HL-60 (cell line): ENCODE measurements around the gene EPN3.

Experiments
- CTCF ChIP-seq: IDR thresholded peaks from one replicate; pipeline ENCODE4 v1.5.1; 2011; ENCODE audit warnings: low read length, control low read depth, inconsistent platforms; ENCODE audit not compliant: insufficient read depth
- GABPA ChIP-seq: IDR thresholded peaks from 2 replicates; pipeline ENCODE4 v1.6.1; 2012; ENCODE audit warnings: low read depth
- POLR2AphosphoS5 ChIP-seq: IDR thresholded peaks from 2 replicates; pipeline ENCODE4 v1.6.1; 2012; ENCODE audit warnings: low read depth
- REST ChIP-seq: IDR thresholded peaks from 2 replicates; pipeline ENCODE4 v1.6.1; 2012; ENCODE audit warnings: low read depth; ENCODE audit not compliant: insufficient replicate concordance
- SPI1 ChIP-seq: IDR thresholded peaks from 2 replicates; pipeline ENCODE4 v1.6.1; 2012; ENCODE audit warnings: low read depth, mild to moderate bottlenecking, borderline replicate concordance

GRCh38 chr17:50533720-50534148, 1.2 kb downstream of the EPN3 start:
- no peak for TF ChIP-seq CTCF
- no peak for TF ChIP-seq POLR2AphosphoS5
- no peak for TF ChIP-seq GABPA
- TF ChIP-seq REST = no peak
- TF ChIP-seq SPI1 = no peak
